Activated CD4-positive, alpha-beta T cell treated with anti-CD3 and anti-CD28 coated beads, Interleukin-2, amount 50 U/mL, for 24 hours (primary cell): ENCODE measurements around the gene MMS22L.

Experiments used
- DNase-seq, 2 donors: peaks; one replicate each; pipeline ENCODE4 v3.0.0-alpha.2; 2020; ENCODE audit warnings: low read depth in 1 of 2, low spot score in 1 of 2

MMS22L gene, protein sequence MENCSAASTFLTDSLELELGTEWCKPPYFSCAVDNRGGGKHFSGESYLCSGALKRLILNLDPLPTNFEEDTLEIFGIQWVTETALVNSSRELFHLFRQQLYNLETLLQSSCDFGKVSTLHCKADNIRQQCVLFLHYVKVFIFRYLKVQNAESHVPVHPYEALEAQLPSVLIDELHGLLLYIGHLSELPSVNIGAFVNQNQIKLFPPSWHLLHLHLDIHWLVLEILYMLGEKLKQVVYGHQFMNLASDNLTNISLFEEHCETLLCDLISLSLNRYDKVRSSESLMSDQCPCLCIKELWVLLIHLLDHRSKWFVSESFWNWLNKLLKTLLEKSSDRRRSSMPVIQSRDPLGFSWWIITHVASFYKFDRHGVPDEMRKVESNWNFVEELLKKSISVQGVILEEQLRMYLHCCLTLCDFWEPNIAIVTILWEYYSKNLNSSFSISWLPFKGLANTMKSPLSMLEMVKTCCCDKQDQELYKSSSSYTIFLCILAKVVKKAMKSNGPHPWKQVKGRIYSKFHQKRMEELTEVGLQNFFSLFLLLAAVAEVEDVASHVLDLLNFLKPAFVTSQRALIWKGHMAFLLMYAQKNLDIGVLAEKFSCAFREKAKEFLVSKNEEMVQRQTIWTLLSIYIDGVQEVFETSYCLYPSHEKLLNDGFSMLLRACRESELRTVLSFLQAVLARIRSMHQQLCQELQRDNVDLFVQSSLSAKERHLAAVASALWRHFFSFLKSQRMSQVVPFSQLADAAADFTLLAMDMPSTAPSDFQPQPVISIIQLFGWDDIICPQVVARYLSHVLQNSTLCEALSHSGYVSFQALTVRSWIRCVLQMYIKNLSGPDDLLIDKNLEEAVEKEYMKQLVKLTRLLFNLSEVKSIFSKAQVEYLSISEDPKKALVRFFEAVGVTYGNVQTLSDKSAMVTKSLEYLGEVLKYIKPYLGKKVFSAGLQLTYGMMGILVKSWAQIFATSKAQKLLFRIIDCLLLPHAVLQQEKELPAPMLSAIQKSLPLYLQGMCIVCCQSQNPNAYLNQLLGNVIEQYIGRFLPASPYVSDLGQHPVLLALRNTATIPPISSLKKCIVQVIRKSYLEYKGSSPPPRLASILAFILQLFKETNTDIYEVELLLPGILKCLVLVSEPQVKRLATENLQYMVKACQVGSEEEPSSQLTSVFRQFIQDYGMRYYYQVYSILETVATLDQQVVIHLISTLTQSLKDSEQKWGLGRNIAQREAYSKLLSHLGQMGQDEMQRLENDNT

DNA sequence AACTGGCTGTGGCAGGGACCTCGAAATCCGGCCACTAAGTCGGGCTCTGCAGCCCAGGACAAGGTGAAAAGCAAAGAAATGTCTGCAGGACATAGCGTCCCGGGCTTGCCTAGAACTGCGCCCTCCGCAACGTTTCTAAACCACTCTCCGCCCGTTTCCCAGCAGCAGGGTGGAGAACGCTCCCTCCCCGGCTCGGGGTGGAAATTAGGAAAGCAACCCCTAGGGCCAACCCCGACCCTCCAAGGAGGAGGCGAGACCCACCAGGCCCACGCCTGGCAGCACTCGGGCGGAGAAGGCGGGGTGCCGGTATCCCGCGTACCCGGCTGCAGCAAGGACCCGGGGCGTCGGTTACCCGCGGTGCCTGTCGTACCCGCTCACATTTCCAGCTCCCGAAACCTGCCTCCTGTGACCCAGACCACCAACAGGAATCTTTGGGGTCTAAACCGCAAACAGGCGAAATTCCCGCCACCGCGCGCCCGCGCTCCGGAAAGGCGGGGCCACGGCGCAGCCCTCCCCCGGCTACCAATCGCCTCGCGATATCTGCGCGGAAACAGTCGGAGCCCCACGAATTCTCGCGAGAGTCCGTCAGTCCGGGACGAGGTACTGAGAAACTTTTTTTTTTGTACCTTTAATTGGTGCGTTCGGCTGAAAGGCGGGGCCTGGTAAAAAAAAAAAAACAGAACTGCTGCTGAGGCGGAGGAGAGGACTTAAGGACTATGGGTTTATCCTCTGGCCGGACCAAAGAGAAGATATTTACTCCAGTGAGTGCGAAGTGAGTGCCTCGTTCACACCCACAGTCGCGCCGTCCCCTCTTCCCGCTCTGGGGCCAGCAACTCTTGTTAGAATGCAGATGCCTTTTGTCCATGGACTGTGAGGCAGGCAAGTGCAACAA lies at the start of gene MMS22L:
Gene MMS22L, minus strand, starts transcription at position 491 of the 892 bp plus-strand sequence. CDS start 739 bp downstream, outside the sequence.
- DNase-seq = peak; percentile 78 to 90

- DNase-seq = no peak
These were observed 39.8 kb upstream of the MMS22L start for GRCh38 chr6:97322811-97323210.

DNA sequence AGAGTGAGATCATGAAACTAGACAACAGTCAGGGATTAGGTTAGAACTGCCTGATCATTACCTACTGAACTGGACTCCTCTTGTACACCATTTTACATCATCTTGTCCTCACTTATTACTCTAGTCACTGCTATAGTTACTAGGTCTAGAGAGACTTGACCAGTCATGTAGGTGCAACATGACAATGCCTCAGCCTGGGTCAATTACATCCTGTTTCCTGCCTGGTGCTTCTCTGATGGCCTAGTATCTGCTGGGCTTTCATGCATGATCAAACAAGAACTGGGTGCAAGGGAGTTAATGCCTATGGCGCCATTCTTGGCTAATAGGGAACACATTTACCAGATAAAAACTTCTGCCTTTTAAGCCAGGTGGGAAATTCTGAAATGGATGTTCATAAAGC lies 39.2 kb upstream of the MMS22L start:
- DNase-seq = no peak

DNA sequence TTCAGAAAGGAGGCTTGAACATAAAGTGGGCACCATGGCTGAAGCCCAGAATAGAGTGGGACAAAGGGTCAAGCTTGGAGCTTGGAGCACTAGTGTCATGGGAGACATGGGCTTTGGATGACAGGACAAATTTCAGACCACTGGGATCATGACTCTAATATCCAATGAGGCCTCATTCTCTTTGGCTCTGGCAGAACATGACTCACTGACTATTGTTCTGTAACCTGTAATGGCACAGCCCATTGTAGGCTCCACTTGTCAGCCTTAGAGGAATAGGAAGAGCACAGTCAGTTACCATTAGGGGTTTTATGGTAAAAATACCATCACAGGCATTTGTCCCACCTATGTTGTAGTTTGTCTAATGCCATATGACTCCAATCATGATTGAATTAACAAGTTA lies 34.0 kb upstream of the MMS22L start:
- DNase-seq = no peak

DNA sequence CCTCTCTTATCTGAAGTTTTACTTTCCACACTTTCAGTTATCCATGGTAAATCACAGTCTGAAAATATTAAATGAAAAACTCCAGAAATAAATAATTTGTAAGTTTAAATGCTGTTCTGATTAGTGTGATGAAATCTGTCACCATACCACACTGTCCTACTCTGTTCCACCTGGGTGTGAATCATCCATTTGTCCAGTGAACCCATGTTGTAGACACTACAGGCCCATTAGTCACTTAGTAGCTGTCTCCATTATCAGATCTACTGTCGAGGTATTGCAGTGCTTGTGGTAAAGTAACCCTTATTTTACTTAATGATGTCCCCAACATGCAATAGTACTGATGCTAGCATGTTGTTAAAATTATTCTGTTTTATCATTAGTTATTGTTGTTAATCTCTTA lies 29.2 kb upstream of the MMS22L start:
- DNase-seq = no peak

DNA sequence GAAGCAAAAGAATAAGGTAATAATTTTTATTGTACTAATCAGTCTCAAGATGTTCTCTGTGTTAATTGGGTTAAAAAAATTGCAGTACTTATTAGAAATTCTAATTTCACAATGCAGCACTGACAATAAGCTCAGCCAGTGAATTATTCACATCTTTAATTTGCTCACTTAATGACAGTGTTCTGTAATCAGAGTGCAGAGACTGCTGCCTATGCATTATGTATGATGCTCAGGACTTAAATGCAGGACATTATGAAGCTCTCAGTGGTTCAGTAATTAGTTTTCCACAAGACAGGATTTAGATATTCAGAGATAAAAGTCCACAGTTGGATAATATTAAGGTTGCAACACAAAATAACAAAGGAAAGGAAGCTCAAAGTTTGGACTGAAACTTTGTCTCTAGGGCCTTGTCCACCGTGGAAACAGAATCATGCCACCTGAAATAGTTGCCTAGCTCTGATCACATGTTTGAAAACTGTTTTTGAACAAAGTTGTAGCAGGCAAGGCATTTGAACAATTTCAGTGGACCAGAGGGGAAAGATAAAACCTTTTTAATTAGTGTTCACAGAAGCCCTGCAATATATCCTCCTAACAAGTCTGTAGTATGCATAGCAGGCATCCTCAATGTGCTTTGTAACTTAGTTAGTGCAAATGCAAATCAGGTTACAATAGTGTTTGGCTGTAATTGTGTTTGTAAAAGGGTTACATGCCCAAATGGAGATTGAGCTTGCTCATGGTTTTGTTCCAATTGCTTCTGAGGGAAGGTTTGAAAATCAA lies 23.7 kb upstream of the MMS22L start:
- no peak for DNase-seq

- DNase-seq = no peak
These were observed 22.5 kb upstream of the MMS22L start for GRCh38 chr6:97305414-97306066.

GRCh38 chr6:97304701-97305100 lies 21.7 kb upstream of the MMS22L start:
- no peak for DNase-seq

DNA sequence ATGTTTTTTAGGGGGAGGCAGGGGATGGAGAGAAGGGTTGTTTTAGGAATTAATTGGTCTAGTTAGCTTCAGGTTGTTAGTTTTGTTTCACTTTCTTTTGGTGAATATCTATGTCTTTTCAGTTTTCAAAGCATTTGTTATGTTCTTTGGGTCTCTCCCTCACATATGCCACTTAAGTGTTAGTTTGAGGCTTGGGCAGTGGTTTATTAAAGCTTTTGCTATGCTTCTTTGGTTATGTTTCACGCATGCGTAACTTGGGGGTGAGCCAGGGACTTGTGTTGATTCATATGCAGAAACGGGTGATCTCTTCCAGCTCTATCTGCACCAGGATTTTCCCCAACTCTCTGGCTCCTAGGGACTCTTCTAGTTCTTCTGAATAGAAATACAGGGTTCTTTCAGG lies 11.4 kb upstream of the MMS22L start:
- no peak for DNase-seq

DNA sequence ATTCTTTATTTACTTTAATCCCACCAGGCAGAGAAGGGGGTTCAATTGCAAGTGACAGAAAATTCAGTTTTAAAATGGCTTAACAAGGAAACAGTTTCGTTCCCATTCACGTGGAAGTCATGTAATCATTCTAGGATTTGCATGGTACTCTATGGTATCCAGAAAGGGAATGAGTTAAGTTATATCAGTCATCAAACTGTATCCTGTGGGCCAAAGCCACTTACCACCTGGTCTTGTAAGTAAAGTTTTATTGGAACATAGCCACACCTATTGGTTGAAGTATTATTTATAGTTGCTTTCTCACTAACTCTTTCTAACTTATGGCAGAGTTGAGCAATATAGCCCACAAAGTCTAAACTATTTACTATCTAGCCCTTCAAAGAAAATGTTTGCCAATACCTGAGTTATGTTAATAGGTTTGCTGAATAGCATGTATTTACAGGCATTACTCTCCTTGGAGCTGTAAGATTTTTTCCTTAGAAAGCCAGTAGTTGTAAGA lies 10.2 kb upstream of the MMS22L start:
- no peak for DNase-seq

DNA sequence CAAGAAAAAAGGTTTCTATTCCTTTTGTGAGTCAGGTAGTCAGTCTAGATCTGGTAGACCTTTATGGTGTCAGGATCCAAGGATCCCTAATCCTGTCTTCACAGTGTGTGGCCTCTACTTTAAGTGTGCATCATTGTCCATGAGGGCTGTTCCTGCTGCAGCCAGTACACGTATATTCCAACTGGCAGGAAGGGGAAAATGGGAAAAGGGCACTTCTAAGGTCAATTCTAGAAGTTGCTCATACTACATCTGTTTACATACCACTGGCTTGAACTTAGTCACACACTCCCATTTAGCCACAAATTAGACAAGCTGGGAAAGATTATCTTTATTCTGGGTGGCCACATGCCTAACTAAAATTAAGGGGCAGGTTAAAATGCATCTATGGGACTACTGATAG lies 9.7 kb upstream of the MMS22L start:
- no peak for DNase-seq

DNA sequence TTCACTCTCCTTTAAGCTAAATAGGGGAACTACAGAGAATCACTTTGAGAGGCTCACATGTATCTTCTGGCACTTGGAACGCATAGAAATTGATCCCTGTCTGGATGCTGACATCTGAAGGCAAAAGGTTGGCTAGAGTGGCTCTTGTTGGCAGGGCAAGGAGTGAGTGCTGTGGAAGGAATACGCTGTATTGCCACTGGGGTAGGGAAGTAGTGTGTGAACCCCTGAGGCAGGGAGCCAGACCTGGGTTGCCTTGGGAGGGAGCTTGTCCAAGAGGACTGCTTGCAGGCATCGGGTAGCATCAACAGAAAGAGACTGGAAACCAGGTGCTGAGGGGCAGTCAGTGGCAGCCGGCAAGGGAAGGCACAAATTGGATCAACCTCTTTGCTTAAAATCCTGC lies 8.9 kb upstream of the MMS22L start:
- no peak for DNase-seq

DNA sequence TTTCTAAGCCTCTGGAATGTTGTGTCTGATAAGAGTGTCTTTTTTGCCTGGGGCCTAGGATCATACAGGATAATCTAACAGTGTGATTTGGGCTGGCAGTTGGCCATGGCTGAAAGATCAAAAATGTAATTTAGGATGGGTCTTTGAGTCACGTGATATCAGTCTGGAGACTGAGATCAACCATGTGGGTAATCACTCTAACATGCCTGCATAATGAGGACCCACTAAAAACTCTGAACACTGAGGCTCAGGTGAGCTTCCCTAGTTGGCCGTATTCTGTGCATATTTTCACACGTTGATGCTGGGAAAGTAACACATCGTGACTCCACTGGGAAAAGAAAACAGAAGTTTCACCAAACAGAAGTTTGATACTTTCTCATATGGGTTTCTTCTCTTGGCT lies 6.3 kb upstream of the MMS22L start:
- DNase-seq = no peak

DNA sequence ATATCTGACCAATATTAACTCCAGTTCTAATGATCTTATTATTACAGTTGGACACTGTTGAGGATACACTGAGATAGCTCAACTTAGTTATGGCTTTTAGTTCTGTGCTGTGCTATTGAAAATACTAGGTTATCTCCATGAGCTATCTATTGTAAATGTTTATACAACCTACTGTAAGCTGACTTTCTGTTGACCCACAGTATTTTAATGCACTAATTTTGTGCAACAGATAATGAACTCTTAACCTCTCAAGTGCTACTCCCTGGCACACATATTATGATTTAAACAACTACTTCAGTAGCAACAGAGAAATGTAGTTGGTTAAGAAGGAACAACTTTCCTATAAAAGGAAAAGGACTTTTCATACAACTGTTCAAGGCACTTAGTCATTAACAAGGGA lies 5.2 kb upstream of the MMS22L start:
- DNase-seq = no peak

- no peak for DNase-seq
These were observed 734 bp downstream of the MMS22L start for GRCh38 chr6:97282238-97282725.

GRCh38 chr6:97280766-97281165 lies 2.2 kb downstream of the MMS22L start:
- DNase-seq = no peak

- no peak for DNase-seq
These were observed 7.2 kb downstream of the MMS22L start for GRCh38 chr6:97275804-97276203.

GRCh38 chr6:97269821-97270220 lies 13.2 kb downstream of the MMS22L start:
- no peak for DNase-seq

DNA sequence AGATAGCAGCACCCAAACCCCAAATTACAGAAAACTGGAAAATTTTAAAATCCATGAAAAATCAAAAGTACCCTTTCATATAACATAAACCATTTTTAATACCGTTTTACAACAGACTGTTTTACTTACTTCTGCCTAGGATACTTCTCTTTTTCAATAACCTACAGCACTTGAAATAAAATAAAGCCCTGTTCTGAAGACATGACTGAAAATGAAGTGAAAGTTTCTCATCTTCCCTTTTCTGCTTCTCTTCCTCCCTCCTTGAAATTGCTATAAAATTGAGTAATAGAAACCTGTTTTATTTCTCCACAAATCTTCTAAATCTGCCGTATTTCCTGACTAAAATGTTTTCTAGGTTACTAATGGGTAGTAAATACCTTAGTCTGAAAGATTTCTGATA lies 20.3 kb downstream of the MMS22L start:
- DNase-seq = no peak
